B cell (primary cell): ENCODE results near the gene PAM. TPM values are rescaled to one million over a fixed set of nuclear protein-coding genes. Genes with fewer than 3 reads are reported as not detected.

Experiments
- ATAC-seq: fragments of 200-7000 bp; cut with Tn5 transposase; one replicate; pipeline ENCODE4 v1.10.0; 2021; ENCODE audit warnings: low read depth, mild to moderate bottlenecking, moderate number of reproducible peaks, moderate library complexity
- CTCF ChIA-PET: fragments of 350-600 bp; sonication (Branson Sonifier 250); formaldehyde crosslinking; loops from one replicate; lab custom pipeline; 2021; ENCODE audit warnings: antibody characterized with exemption, inconsistent platforms; lab: Charles Lee
- POLR2A ChIA-PET: fragments of 350-600 bp; sonication (Branson Sonifier 250); formaldehyde crosslinking; loops from one replicate; lab custom pipeline; 2021; ENCODE audit warnings: antibody characterized with exemption; lab: Charles Lee
- DNase-seq: peaks from one replicate; pipeline ENCODE4 v3.0.0; 2013
- H2AFZ ChIP-seq: 2 replicates; pipeline ENCODE4 v1.6.1; 2012; ENCODE audit warnings: mild to moderate bottlenecking, low read depth, low read length; ENCODE audit not compliant: insufficient read depth, poor library complexity, severe bottlenecking
- H3K27ac ChIP-seq, 2 donors: 1 replicate in 1 of 2; 2 replicates in 1 of 2; pipeline ENCODE4 v1.5.1; 2012 to 2013; ENCODE audit warnings: low read length in 2 of 2, mild to moderate bottlenecking in 2 of 2, moderate library complexity in 1 of 2
- H3K27me3 ChIP-seq, 4 experiments: fragments of 200-600 bp in 1 of 4; sonication (generic) in 1 of 4; replicated peaks in 1 of 4; 1 replicate in 2 of 4; 2 replicates in 2 of 4; pipeline versions ENCODE4 v1.6.1 to v1.7.0; 2013 to 2016; ENCODE audit warnings: low read length in 3 of 4, mild to moderate bottlenecking in 2 of 4, mixed read lengths in 1 of 4, moderate library complexity in 1 of 4; ENCODE audit not compliant: insufficient read depth in 4 of 4, control insufficient read depth in 3 of 4; ENCODE audit errors: control extremely low read depth in 1 of 4
- H3K36me3 ChIP-seq, 2 experiments: replicated peaks in 1 of 2; 1 replicate in 1 of 2; 2 replicates in 1 of 2; pipeline versions ENCODE4 v1.6.1 to v1.7.1; 2013; ENCODE audit warnings: low read length in 1 of 2; ENCODE audit not compliant: insufficient read depth in 2 of 2, control insufficient read depth in 1 of 2; ENCODE audit errors: control extremely low read depth in 1 of 2, extremely low read depth in 1 of 2
- H3K4me1 ChIP-seq, 2 donors: fragments of 200-600 bp in 1 of 2; sonication (generic) in 1 of 2; 1 replicate in 1 of 2; 2 replicates in 1 of 2; pipeline versions ENCODE4 v1.5.1 to v1.6.1; 2013 to 2017; ENCODE audit warnings: low read length in 2 of 2; ENCODE audit not compliant: control insufficient read depth in 2 of 2, insufficient read depth in 2 of 2
- H3K4me2 ChIP-seq: replicated peaks from 2 replicates; pipeline ENCODE3; 2012; ENCODE audit warnings: mild to moderate bottlenecking, low read depth, low read length; ENCODE audit not compliant: poor library complexity, severe bottlenecking
- H3K4me3 ChIP-seq, 5 experiments: fragments of 200-600 bp in 1 of 5; sonication (generic) in 1 of 5; 1 replicate in 3 of 5; 2 replicates in 2 of 5; pipeline versions ENCODE4 v1.5.1 to v1.7.0; 2011 to 2016; ENCODE audit warnings: low read length in 4 of 5, mild to moderate bottlenecking in 4 of 5, low read depth in 2 of 5, control low read depth in 1 of 5, moderate library complexity in 1 of 5; ENCODE audit not compliant: insufficient read depth in 1 of 5; ENCODE audit errors: control extremely low read depth in 1 of 5, extremely low read depth in 1 of 5
- H3K79me2 ChIP-seq: fragments of 200-600 bp; sonication (generic); one replicate; pipeline ENCODE4 v1.6.0; 2016; ENCODE audit warnings: low read length; ENCODE audit not compliant: control insufficient read depth, insufficient read depth
- H3K9ac ChIP-seq: fragments of 200-600 bp; sonication (generic); 2 replicates; pipeline ENCODE4 v1.6.1; 2017; ENCODE audit warnings: mild to moderate bottlenecking, low read length, moderate library complexity
- H3K9me3 ChIP-seq, 3 donors: one replicate each; pipeline versions ENCODE4 v1.6.1 to v1.7.1; 2013; ENCODE audit warnings: low read length in 2 of 3; ENCODE audit not compliant: control insufficient read depth in 2 of 3, insufficient read depth in 1 of 3; ENCODE audit errors: control extremely low read depth in 1 of 3
- H4K20me1 ChIP-seq: 2 replicates; pipeline ENCODE4 v1.6.0; 2012; ENCODE audit warnings: mild to moderate bottlenecking, low read length; ENCODE audit not compliant: insufficient read depth, control insufficient read depth, poor library complexity, severe bottlenecking
- H3K27ac Mint-ChIP-seq: one replicate; pipeline ENCODE4 v1.8.0; 2021; ENCODE audit warnings: mixed read lengths
- H3K27me3 Mint-ChIP-seq: one replicate; pipeline ENCODE4 v1.8.0; 2021; ENCODE audit warnings: mixed read lengths
- H3K4me1 Mint-ChIP-seq: one replicate; pipeline ENCODE4 v1.8.0; 2021; ENCODE audit warnings: mixed read lengths
- H3K4me3 Mint-ChIP-seq: one replicate; pipeline ENCODE4 v1.8.0; 2021; ENCODE audit warnings: mixed read lengths
- H3K9me3 Mint-ChIP-seq: one replicate; pipeline ENCODE4 v1.8.0; 2022; ENCODE audit warnings: mixed read lengths; ENCODE audit not compliant: insufficient read depth
- EZH2 ChIP-seq: IDR thresholded peaks from 2 replicates; pipeline ENCODE4 v1.6.1; 2012; ENCODE audit warnings: borderline replicate concordance, low read depth, mild to moderate bottlenecking, moderate library complexity, low read length; ENCODE audit not compliant: insufficient read depth, poor library complexity, severe bottlenecking
- WGBS: methylation state at CpG from one replicate; pipeline ENCODE4 v1.1.5; 2013; ENCODE audit warnings: missing lambda C conversion rate; ENCODE audit not compliant: insufficient coverage; 5-methylcytosine and 5-hydroxymethylcytosine counted together
- intact Hi-C: fragments of 100-400 bp; cut with micrococcal nuclease; formaldehyde crosslinking; loops from one replicate; pipeline ENCODE4 v1.10.0; 2022
- polyA plus RNA-seq: library from polyadenylated mRNA; depleted of rRNA; stranded (reverse); fragments of >200 nt; gene quantifications from 2 replicates; pipeline ENCODE4 v1.2.3, GENCODE V29; 2012
- total RNA-seq, 2 donors: library from RNA; stranded (reverse); fragments of 120-200 nt in 1 of 2; gene quantifications; 1 replicate in 1 of 2; 2 replicates in 1 of 2; pipeline versions ENCODE4 v1.2.3 to v1.2.4, GENCODE V29; 2013 to 2022
- TF ChIP-seq, protein P1 (sequence below): fragments of 200-600 bp; IDR thresholded peaks from one replicate; pipeline ENCODE4 v1.8.0; 2022; ENCODE audit warnings: antibody characterized with exemption, mild to moderate bottlenecking

Gene PAM
- total and polyA plus RNA-seq, 2 donors (not counting 1 experiment from before 2014, with no cell fraction given): 1.00 to 34.8 TPM

DNA sequence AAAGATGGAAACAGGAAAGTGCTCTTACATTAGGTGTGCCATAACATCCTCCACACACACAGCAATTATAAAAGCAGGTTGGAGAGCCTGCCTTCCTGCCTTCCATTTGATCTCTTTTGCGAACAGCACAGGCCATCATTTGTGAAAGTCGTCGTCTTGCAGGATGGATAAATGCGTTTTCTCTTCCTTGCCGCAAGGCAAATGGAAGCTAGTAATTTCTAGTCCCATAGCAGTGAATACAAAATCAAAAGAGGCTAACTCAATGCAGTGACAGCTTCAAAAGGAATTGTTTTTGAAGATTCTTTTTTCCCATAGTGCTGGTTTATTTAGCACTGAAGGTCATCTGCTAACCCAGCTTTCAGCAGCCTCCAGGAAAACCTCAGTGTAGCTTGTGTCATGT is 186.0 kb downstream of the PAM start:
- Histone ChIP-seq H3K27me3 (no peaks in the 10 kb centered on the region), H3K4me2 (no peak overlapping the region), H4K20me1 (no peaks in the 10 kb centered on the region), H3K4me1 (no peaks in the 10 kb centered on the region), H3K9ac (no peak overlapping the region), H2AFZ (no peak overlapping the region), H3K27ac (no peak overlapping the region), H3K4me3 (no peak overlapping the region), H3K36me3 (no peaks in the 10 kb centered on the region), H3K9me3 (no peaks in the 10 kb centered on the region), H3K79me2 (no peaks in the 10 kb centered on the region)
- no peak for ATAC-seq
- ChIA-PET POLR2A (no interaction called here), CTCF (no interaction called here)
- TF ChIP-seq, protein P1, sequence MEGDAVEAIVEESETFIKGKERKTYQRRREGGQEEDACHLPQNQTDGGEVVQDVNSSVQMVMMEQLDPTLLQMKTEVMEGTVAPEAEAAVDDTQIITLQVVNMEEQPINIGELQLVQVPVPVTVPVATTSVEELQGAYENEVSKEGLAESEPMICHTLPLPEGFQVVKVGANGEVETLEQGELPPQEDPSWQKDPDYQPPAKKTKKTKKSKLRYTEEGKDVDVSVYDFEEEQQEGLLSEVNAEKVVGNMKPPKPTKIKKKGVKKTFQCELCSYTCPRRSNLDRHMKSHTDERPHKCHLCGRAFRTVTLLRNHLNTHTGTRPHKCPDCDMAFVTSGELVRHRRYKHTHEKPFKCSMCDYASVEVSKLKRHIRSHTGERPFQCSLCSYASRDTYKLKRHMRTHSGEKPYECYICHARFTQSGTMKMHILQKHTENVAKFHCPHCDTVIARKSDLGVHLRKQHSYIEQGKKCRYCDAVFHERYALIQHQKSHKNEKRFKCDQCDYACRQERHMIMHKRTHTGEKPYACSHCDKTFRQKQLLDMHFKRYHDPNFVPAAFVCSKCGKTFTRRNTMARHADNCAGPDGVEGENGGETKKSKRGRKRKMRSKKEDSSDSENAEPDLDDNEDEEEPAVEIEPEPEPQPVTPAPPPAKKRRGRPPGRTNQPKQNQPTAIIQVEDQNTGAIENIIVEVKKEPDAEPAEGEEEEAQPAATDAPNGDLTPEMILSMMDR: no peak
- no peak for TF ChIP-seq EZH2
- no peak for DNase-seq
- H3K4me1 Mint-ChIP-seq: no peaks in the 10 kb centered on the region
- intact Hi-C loops: no loop called here
- 100% methylated on average over 4 of the region's 5 CpGs for WGBS
- no peak overlapping the region for H3K4me3 Mint-ChIP-seq
- H3K27ac Mint-ChIP-seq: no peak overlapping the region
- no peaks in the 10 kb centered on the region for H3K9me3 Mint-ChIP-seq
- H3K27me3 Mint-ChIP-seq: no peaks in the 10 kb centered on the region

DNA sequence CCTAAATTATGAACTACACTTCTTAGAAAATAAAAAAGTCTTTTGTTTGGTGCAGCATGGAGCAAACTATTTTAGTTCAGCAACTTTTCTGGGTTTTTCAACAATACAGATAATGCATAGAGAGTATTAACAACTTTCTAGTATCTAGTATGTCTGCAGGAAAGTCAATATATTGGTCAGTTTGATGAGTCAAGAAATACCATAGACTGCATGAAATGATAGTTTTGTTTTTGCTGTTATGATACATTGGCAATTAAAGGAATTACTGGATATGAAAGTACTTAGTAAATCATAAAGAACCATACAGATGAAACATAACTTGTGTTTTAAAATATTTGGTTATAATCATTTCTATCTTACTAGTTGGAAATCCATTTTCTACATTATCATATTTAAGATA is 191.3 kb downstream of the PAM start:
- ATAC-seq (no peak), DNase-seq (no peak)
- Histone ChIP-seq H4K20me1 (no peaks in the 10 kb centered on the region), H3K4me1 (no peaks in the 10 kb centered on the region), H3K27ac (no peak overlapping the region), H3K4me3 (no peak overlapping the region), H3K9ac (no peak overlapping the region), H2AFZ (no peak overlapping the region), H3K79me2 (no peaks in the 10 kb centered on the region), H3K36me3 (no peaks in the 10 kb centered on the region), H3K4me2 (no peak overlapping the region), H3K27me3 (no peaks in the 10 kb centered on the region), H3K9me3 (no peaks in the 10 kb centered on the region)
- H3K4me3 Mint-ChIP-seq: no peak overlapping the region
- CTCF ChIA-PET: no interaction called here
- H3K4me1 Mint-ChIP-seq: no peaks in the 10 kb centered on the region
- no peaks in the 10 kb centered on the region for H3K9me3 Mint-ChIP-seq
- POLR2A ChIA-PET: no interaction called here
- no peak overlapping the region for H3K27ac Mint-ChIP-seq
- TF ChIP-seq, protein P1: no peak
- TF ChIP-seq EZH2: no peak
- H3K27me3 Mint-ChIP-seq: no peaks in the 10 kb centered on the region
- intact Hi-C loops: no loop called here
